Activated naive CD8-positive, alpha-beta T cell treated with anti-CD3 and anti-CD28 coated beads, Interleukin-2, amount 50 U/mL, for 16 hours (primary cell): Measurements from ENCODE around the gene TRAF3.

Experiments
- DNase-seq: peaks from one replicate; pipeline ENCODE4 v3.0.0-alpha.2; 2020; ENCODE audit warnings: low read depth, low spot score

The TRAF3 gene

GRCh38 chr14:102908766-102909455 lies 131.7 kb downstream of the TRAF3 start:
- DNase-seq, result no peak

- DNase-seq, result no peak
Observed at GRCh38 chr14:102909462-102909861, 132.2 kb downstream of the TRAF3 start.

- DNase-seq, result no peak
Observed at GRCh38 chr14:102909911-102910310, 132.7 kb downstream of the TRAF3 start.

GRCh38 chr14:102910442-102910841 lies 133.2 kb downstream of the TRAF3 start:
- no peak for DNase-seq

GRCh38 chr14:102911541-102911951 lies 134.3 kb downstream of the TRAF3 start:
- no peak for DNase-seq

- no peak for DNase-seq
Observed at GRCh38 chr14:102911991-102912761, 134.9 kb downstream of the TRAF3 start.

GRCh38 chr14:102913341-102914211 lies 136.3 kb downstream of the TRAF3 start:
- no peak for DNase-seq

GRCh38 chr14:102914474-102915291 lies 137.4 kb downstream of the TRAF3 start:
- no peak for DNase-seq

GRCh38 chr14:102915292-102916110 lies 138.3 kb downstream of the TRAF3 start:
- no peak for DNase-seq

- no peak for DNase-seq
Observed at GRCh38 chr14:102916347-102917055, 139.3 kb downstream of the TRAF3 start.

GRCh38 chr14:102917056-102917385 lies 139.8 kb downstream of the TRAF3 start:
- no peak for DNase-seq

GRCh38 chr14:102917469-102918211 lies 140.4 kb downstream of the TRAF3 start:
- DNase-seq, result peak; percentile 43

GRCh38 chr14:102918438-102918837 lies 141.2 kb downstream of the TRAF3 start:
- no peak for DNase-seq

- no peak for DNase-seq
Observed at GRCh38 chr14:102920273-102920997, 143.2 kb downstream of the TRAF3 start.

- DNase-seq, result no peak
Observed at GRCh38 chr14:102920998-102921304, 143.7 kb downstream of the TRAF3 start.

- no peak for DNase-seq
Observed at GRCh38 chr14:102922490-102923200, 145.4 kb downstream of the TRAF3 start, which contains the start of gene AMN. Gene AMN (plus strand): TSS chr14:102922663. CDS start chr14:102922689, 26 bp downstream.

GRCh38 chr14:102923201-102923924 lies 146.1 kb downstream of the TRAF3 start:
- no peak for DNase-seq
